GM18499 (cell line): ENCODE data around the gene GBE1.

Experiments
- ATAC-seq: cut with Tn5 transposase; IDR thresholded peaks from one replicate; pipeline ENCODE4 v1.9.1; 2021; ENCODE audit warnings: moderate number of reproducible peaks; ENCODE audit not compliant: insufficient read depth, unreplicated experiment

GBE1 gene

DNA sequence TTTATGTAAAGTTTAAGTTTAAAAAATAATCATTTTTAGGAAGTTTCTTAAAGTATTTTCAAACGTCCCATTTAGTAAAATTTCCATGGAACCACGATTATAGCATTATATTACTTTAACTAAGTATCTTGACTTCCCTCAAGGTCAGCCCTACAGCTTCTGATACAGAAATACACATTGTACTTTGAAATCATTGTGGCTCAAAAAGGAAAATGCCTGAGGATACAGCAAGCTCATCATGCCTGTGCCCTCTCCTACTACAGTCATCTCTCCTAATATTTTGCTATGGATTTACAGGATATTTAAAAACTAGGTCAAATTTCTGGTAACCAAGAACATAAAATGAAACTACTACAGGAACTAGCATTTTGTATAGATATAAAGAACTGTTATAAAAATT, 51.8 kb downstream of the GBE1 start:
- no peak for ATAC-seq

DNA sequence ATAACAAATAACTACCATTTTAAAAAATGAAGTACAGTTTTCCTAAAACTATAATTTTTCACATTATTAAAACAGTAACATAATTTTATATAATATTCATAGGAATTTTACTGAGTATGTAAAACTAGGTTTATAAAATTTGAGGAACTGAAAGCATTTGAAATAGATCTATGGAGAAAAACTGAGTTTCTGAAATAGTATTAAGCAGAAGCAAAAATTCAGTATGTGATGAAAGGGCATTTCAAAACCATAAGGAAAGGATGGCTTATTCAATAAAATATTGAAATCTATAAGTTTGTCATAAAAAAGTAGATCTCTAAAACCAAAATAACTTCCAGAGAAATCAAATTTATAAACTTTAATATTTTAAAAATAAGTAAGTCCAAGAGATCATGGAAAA, 53.4 kb downstream of the GBE1 start:
- ATAC-seq: no peak

DNA sequence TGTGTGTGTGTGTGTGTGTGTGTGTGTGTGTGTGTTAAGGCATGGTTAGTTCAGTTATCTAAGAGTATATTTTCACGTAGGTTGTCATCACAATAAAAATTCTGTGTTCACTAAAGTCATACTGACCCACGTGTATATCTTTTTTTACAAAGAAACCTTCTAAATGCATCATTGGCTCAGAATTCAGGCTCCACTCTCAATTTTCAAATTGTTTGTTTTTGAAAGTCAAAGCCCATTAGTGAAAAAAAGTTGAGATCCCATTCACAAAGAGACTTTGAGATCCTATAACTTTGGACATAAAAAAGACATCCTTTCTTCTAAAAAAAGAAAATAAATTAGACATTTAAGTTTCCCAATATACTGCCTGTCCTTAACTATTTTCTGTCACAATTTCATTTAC, 59.3 kb downstream of the GBE1 start:
- ATAC-seq: no peak

DNA sequence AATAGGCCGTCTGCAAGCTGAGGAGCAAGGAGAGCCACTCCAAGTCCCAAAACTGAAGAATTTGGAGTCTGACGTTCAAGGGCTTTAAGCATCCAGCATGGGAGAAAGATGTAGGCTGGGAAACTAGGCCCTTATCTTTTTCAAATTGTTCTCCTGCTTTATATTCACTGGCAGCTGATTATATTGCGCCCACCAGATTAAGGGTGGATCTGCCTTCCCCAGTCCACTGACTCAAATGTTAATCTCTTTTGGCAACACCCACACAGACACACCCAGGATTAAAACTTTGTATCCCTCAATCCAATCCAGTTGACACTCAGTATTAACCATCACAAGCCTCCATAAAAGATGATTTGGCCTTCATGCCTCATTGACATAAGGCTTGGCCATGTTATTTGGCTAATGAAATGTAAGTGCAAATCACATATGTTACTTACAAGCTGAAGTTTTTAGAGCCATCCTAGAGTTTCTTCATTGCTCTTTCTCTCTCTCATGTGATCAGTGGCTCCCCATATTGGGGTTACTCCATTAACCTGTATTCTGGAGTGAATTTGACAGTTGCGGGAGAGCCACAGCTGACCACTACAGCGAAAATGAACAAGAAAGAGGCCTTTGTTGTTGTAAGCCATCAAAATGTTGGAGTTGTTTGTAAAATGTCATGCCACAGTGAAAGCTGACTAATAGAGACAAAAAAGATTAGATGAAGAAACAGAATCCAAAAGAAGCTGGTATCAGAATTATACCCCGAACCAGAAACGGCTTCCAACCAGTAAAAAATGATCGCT, 61.7 kb downstream of the GBE1 start:
- ATAC-seq: no peak

DNA sequence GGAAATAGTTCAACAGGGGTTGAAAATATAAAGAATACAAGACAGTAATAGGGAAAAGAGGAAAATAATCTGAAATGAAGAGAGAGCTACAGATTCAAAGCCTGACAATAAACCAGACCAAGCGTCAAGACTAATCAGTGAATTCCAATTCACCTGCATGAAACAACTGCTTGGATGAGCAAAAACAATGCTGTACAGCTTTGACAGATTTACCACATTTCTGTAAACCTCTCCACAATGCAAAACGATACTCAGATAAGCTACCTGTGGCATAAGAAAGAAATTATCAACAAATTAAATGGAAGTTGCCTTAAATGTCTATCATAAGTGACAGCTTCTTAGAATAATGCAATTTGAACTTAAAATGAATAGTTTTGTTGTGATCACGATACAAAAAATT, 65.4 kb downstream of the GBE1 start:
- no peak for ATAC-seq

DNA sequence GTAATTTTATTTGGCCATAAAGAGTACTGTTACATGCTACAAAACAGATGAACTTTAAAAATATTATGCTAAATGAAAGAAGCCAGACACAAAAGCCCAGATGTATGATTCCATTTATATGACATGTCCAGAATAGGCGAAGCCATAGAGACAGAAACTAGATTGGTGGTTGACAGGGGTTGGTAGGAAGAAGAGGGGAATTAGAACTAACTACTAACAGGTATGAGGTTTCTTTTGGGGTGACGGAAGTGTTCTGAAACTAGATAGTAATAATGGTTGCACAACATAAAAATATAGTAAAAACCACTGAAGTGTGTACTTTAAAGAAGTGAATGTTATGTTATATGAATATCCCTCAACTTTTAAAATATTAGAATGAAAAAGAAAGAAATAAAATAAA, 66.1 kb downstream of the GBE1 start:
- peak; percentile 40 for ATAC-seq

DNA sequence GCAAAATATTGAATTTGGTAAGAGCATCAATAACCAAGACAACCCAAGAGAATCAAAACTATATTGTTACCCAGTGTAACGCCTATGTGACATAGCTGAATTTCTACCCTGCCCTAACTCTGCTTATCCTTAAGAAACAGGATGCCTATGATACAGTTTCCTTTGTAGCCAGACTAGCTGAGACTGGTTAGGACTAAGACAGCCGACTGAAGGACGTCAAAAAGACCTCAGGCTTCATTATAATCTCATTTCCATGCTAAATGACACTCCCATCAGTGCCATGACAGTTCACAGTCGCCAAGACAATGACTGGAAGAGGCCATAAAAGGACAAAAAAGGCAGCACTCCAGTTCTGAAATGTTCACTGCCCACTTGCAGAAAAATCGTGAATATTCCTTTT, 66.8 kb downstream of the GBE1 start:
- no peak for ATAC-seq

DNA sequence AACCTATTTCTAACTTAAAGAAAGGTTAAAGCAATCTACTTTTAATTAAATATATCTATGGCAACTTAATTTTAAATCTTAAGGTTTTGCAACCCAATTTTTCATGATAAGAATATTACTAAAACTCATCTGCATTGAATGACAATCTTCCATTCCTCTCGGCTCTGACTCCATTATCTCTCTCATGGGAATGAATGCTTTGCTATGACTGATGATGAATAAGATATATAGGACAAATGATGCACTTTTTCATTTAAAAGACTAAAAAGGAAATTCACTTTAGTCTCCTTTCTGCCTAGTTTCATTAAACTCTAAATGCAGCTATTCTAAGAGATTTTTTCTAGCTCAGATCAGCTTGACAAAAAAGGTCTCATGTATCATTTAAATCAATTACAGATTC, 68.7 kb downstream of the GBE1 start:
- ATAC-seq: no peak

DNA sequence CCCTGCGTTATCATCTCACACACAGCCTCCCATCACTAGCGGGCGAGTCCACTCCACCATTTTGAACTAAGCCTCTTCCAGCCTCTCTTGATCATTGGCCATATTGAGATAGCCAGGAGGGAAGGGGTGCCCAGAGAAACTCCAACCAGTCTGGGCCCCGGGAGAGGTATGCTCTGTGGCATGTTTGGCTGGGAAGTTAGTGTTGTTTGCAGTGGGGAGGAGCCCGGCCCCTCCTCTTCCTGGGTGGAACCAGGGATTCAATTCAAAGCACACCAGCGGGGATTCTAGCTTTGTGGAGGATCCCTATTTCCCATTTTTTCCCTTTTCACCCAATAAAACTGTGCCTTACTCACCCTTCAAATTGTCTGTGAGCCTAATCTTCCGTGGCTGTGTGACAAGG, 71.8 kb downstream of the GBE1 start:
- no peak for ATAC-seq

DNA sequence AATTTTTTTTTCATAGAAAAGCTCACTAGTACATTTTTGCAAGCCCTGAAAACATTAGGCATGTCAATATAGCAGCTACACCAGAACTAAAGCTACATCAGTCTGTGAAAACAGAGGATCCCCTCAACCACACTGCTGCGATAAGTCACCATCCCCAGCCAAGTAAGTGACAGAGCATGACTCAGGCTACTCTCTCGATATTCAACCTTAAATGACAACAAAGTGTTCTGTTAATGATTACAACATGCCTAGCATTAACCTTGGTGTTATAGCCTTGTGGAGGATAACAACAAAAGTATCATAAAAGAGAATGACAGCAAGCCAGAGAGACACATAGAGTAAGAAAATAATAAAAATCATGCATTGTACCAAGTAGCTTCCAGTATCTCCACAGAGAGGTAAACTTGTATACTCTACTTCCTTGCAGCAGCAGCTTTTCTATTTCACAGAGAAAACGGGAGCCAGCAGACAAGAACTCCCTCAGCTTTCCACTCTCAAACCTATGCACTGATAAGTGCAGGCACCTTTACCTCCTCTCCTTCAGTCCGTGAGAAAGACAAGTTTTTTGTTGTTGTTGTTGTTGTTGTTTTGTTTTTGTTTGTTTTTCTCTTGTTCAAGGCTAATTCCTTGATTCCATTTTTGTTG, 76.6 kb downstream of the GBE1 start:
- ATAC-seq: no peak

DNA sequence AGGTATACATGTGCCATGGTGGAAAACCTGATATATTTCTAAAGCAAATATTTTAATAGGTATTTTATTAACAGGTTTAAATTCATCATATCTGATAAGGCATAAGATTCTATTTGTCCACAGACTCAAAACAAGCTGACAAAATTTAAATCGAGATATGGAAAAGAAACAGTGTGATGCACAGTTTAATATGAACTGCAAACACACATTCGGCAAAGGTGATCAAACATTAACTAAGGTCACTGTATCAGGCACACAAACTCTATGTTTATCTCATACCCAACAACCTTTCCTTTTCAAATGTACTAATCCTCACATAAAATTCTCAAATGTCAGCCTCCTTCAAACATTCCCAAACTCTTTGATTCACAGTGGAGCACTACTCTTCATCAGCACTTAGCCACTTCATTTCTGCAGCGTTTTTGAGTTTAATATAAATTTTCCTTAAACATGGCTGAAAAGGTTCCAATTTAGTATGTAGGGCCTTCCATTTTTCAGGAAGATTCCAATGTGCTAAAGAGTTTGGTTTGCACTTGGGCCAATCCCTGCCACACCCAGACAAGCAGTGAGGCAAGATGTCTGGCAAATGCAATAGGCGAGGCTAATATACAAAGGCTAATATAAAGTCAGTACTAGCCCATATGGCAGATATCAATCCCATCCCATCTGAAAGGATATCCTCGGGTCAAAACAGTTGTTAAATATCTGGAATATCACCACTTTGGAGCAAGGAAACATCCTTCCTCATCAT, 84.6 kb downstream of the GBE1 start:
- ATAC-seq: no peak

DNA sequence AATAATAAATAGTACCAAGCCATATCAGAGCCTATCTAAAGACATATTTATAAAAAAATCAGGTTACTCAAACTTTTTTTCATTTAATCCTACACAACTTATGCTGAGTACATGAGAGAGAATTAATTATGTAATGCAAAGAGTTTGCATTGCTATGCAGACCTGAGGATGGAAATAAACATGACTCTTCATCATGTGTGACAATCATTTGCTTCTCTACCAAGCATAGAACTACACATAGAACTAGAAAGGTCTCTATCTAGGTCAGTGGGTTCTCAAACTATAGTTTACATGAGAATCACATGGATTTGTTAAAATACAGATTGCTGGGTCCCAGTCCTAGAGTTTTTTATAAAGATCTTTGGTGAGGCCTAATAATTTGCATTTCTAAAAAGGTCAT, 86.8 kb downstream of the GBE1 start:
- ATAC-seq: no peak

DNA sequence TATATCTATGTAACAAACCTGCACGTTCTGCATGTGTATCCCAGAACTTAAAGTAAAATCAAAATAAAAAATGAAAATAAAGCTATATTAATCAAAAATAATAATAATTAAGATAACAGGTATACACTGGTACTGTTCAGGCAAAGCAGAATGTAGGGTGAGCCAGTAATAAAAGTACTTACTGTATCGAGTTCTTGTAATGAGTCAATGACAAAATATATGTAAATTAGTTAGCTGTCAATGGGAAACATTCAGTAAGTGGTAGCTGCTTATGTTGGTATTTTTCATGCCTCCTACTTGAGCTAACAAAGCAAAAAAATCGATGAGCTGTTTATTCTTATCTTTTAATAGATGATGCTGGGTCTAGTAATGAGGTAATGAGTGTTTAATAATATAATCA, 93.2 kb downstream of the GBE1 start:
- no peak for ATAC-seq

DNA sequence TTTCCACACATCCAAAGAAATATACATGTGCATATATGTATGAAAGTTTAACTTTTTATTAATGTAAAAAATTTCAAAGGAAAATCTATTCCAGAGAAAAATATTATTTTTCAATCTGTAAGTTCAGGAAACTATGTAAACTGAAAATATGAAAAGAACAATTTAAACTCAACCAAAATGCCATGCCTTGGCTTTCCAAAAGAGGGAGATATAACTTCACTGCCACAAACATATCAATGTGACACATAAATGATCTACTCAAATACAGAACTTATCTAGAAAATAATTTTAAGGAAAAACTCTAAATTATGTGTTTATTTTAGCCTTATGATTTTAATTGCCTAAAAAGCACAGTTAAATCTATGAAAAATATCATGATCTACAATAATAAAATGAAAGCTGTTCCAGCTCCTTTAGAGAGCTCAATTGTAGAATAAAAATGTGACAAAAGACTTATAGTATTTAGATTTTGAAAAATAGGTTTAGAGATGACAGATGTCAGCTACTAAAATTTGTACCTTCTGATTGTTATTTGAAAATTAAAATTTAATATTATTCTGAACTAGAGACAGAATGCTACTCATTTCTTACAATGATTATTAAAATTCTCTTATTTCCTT, 94.8 kb downstream of the GBE1 start:
- no peak for ATAC-seq

DNA sequence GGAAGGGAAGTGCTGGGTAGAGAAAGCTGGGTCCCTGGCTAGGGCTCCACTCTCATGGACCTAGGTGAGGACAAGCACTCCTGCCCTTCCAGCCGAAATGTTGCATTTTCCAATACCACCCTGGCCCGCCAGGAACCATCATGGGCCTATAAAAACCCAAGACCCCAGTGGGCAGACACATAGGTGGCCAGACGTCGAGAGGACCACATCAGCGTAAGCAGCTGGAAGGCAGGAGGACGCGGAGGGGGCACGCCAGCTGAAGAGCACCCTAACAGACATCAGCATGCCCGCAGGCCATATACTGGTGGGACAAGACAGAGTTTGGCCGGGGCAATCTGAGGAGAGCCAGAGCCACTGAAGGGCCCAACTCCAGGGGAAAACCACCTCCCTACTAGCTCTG, 98.3 kb downstream of the GBE1 start:
- ATAC-seq: no peak

DNA sequence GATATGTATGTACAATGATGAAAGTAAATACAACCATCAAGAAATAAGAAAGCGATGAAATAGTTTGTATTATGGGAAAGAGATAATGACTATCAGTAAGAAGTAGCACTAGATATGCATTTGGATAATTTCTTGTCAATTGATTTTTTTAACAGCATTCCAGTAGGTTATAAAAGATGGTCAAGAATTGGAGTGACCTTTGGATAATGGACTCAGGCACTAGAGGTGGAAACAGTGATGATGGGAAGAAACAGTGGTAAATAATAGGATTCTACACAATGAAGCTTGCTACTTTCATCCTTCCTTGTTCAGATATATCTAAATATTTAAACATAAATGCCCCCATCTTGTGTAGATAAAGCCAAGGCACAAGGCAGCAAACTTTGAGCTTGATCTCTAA, 101.4 kb downstream of the GBE1 start:
- ATAC-seq: no peak

DNA sequence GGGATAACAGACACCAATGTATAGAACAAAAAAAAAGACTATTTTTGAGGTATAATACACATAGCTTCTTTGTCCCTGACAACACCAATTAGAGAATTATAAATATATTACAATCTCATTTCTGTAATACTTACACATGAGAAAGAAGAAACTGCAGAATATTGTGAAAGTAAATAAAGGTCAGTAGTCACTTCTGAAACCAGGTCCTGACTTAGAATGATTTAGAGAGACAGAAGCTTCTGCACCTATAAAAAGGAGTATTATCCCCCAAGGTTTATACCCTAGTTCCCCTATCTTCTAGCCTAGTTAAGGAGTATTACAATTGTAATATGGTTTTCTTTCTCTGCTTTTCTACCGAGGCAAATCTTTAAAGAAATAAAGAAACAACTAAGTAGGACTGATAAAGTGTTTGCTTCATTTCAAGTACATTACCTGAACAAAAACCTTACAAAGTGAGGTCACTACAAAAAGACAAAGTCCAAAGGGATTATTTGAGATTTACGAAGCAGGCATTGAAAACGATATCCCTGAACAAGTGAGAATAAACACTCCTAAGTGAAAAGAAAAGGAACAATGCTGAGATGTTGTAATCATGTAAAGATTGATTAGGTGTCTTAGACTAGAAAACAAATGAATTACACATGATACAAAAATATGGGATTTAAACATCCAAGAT, 103.0 kb downstream of the GBE1 start:
- no peak for ATAC-seq

DNA sequence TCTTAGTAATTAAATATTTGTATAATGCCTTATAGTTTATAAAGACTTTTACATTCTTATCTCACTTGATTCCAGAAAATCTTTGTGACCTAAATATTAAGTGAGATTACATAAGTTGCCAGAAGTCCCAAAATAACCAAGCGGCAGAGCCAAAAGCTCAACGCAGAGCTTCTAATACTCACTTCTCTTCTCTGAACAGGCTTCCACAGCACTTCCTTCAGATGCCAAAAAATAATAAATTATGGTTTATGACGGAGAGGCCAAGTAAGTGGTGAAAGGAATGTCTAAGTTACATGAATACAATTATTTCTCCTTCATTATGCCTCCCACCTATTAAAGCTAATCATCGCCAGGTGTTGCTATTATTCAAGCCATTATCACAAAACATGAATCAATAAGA, 110.3 kb downstream of the GBE1 start:
- no peak for ATAC-seq

DNA sequence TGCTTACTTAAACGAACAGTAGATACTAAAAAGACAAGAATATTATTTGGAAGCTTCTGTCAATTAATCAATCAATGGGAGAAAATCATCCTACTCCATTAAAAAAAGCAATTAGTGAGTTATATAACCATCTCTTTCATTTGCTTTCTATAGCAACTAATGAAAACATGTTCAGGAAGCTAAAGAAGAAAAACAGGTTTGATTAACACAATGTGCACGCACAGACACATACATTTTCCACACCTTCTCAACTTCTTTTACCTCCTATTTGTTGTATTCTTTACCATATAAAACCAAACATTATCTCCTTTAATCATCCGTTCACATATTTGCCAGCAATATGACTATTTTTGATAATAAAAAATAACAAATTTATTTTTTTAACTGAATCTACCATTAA, 111.3 kb downstream of the GBE1 start:
- ATAC-seq: no peak

DNA sequence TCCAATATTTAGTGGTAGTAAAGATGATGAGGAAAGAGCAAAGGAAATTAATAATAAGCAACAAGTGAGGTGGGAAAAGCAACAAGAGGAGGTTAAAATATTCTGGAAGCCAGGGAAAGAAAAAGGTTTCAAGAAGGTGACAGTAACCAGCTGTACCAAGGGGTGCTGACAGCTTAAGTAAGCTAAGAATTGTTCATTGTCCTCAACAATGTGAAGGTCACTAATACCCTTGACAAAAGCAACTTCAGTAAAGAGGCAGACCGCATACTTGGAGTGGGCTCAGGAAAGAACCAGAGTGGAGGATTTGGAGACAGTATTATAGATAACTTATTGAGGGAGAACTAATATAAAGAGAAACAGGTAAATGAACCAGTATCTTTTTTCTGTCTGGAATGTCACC, 116.2 kb downstream of the GBE1 start:
- no peak for ATAC-seq

DNA sequence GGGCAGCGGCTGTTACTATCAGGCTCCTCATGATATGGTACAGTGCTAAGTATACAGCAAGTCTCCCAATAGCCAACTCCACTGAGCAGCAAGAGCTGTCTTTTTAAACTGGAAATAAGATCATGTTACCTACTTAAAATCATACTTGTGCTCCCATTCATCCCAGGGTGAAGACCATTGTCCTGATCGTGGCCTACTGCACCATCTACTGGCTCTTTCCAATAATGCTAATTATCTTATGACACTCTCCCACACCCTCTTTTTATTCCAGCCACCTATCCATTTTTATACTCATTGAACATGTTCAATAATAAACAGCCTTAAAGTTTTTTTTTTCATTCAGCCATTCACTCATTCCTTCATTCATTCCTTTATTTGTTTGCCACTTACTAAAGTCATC, 117.7 kb downstream of the GBE1 start:
- ATAC-seq: no peak
